HG03457 (cell line): Measurements from ENCODE around the gene UBR2.
"Not testable (repeated sequence)": the region's sequence is repeated elsewhere in the genome, so short reads cannot be mapped to it uniquely, and the experiment has no call there.

Experiments
- ATAC-seq: cut with Tn5 transposase; IDR thresholded peaks from one replicate; pipeline ENCODE4 v1.9.1; 2021; ENCODE audit warnings: moderate number of reproducible peaks; ENCODE audit not compliant: unreplicated experiment

The UBR2 gene

GRCh38 chr6:42552380-42552779 is 11.4 kb upstream of the UBR2 start:
- no peak for ATAC-seq

- ATAC-seq, result no peak
Measured at GRCh38 chr6:42555477-42556457, 8.1 kb upstream of the UBR2 start.

- ATAC-seq, result no peak
Measured at GRCh38 chr6:42556462-42556861, 7.4 kb upstream of the UBR2 start.

GRCh38 chr6:42559276-42559675 is 4.6 kb upstream of the UBR2 start:
- not testable (repeated sequence) for ATAC-seq

GRCh38 chr6:42561986-42562385 is 1.8 kb upstream of the UBR2 start:
- no peak for ATAC-seq

- no peak for ATAC-seq
Measured at GRCh38 chr6:42562788-42563405, 932 bp upstream of the UBR2 start.

GRCh38 chr6:42564506-42564825 is 637 bp downstream of the UBR2 start:
- no peak for ATAC-seq

- ATAC-seq, result no peak
Measured at GRCh38 chr6:42565823-42566613, 2.2 kb downstream of the UBR2 start.

- ATAC-seq, result no peak
Measured at GRCh38 chr6:42566614-42567208, 2.9 kb downstream of the UBR2 start.

GRCh38 chr6:42567237-42567636 is 3.4 kb downstream of the UBR2 start:
- not testable (repeated sequence) for ATAC-seq

- ATAC-seq, result no peak
Measured at GRCh38 chr6:42569102-42570028, 5.5 kb downstream of the UBR2 start.

- ATAC-seq, result no peak
Measured at GRCh38 chr6:42571611-42572342, 7.9 kb downstream of the UBR2 start.

GRCh38 chr6:42572523-42572922 is 8.7 kb downstream of the UBR2 start:
- peak; percentile 62 for ATAC-seq

GRCh38 chr6:42576538-42576937 is 12.7 kb downstream of the UBR2 start:
- not testable (repeated sequence) for ATAC-seq

GRCh38 chr6:42598300-42598699 is 34.5 kb downstream of the UBR2 start:
- ATAC-seq, result no peak

- no peak for ATAC-seq
Measured at GRCh38 chr6:42599558-42599957, 35.7 kb downstream of the UBR2 start.

GRCh38 chr6:42604150-42604549 is 40.3 kb downstream of the UBR2 start:
- ATAC-seq, result no peak

- not testable (repeated sequence) for ATAC-seq
Measured at GRCh38 chr6:42604699-42605098, 40.9 kb downstream of the UBR2 start.

- ATAC-seq, result no peak
Measured at GRCh38 chr6:42610416-42610815, 46.6 kb downstream of the UBR2 start.
